Left lung (tissue), 10 donors: Measurements from ENCODE around the gene DNAAF1. TPM values are rescaled to one million over a fixed set of nuclear protein-coding genes. Genes with fewer than 3 reads are reported as not detected.

Source experiments
- ATAC-seq: fragments of 200-7000 bp; cut with Tn5 transposase; one replicate; pipeline ENCODE4 v1.9.1; 2020; ENCODE audit warnings: moderate library complexity
- DNase-seq, 4 donors: peaks; one replicate each; pipeline ENCODE4 v3.0.0-alpha.2; 2013 to 2020
- H3K27ac ChIP-seq, 2 donors: fragments of 200-600 bp; sonication (generic) in 1 of 2; one replicate each; pipeline versions ENCODE4 v1.5.0 to v1.8.0; 2020 to 2021
- H3K27me3 ChIP-seq, 2 donors: fragments of 200-600 bp; sonication (generic) in 1 of 2; one replicate each; pipeline versions ENCODE4 v1.5.0 to v1.8.0; 2020 to 2021
- H3K36me3 ChIP-seq, 2 donors: fragments of 200-600 bp; sonication (generic) in 1 of 2; one replicate each; pipeline versions ENCODE4 v1.5.0 to v1.8.0; 2020 to 2021
- H3K4me1 ChIP-seq, 2 donors: fragments of 200-600 bp; one replicate each; pipeline ENCODE4 v1.8.0; 2021
- H3K4me3 ChIP-seq, 2 donors: fragments of 200-600 bp; sonication (generic) in 1 of 2; one replicate each; pipeline versions ENCODE4 v1.5.0 to v1.8.0; 2020 to 2021; ENCODE audit warnings: mild to moderate bottlenecking in 1 of 2
- H3K9me3 ChIP-seq, 2 donors: fragments of 200-600 bp; sonication (generic) in 1 of 2; one replicate each; pipeline versions ENCODE4 v1.5.0 to v1.8.0; 2020 to 2021
- CTCF ChIP-seq, 2 donors: fragments of 200-600 bp; sonication (generic) in 1 of 2; IDR thresholded peaks; one replicate each; pipeline versions ENCODE4 v1.5.0 to v1.8.0; 2021; ENCODE audit warnings: antibody characterized with exemption in 2 of 2
- intact Hi-C, 2 donors: fragments of 100-400 bp; cut with DNase I; formaldehyde crosslinking; loops; one replicate each; pipeline versions ENCODE4 v1.11.2 to v1.14.2; 2022
- polyA plus RNA-seq, 6 donors: library from polyadenylated mRNA; unstranded; fragments of 120-200 nt; gene quantifications; one replicate each; pipeline ENCODE4 v1.2.1, GENCODE V29; 2013; ENCODE audit not compliant: insufficient read length in 6 of 6
- total RNA-seq, 2 donors: library from RNA; stranded (reverse); fragmentation: NEBNext Ultra II Directional; extraction: Animal tissue kit (Norgen Biotek cat#: 25700); gene quantifications; one replicate each; pipeline ENCODE4 v1.2.1, GENCODE V29; 2021
- donor health status: DM: no; HTN: yes; CAD: no.
- donor health status: DM: no; HTN: no; CAD: no.

The DNAAF1 gene
- total and polyA plus RNA-seq, 8 donors, result 0.85 to 22.3 (median 11.6) TPM

- Histone ChIP-seq H3K4me3 (no peak overlapping the region), H3K4me1 (no peaks in the 10 kb centered on the region), H3K36me3 (no peaks in the 10 kb centered on the region), H3K27ac (no peak overlapping the region), H3K9me3 (no peaks in the 10 kb centered on the region), H3K27me3 (peaks cover 0 to 25% of the 10 kb centered on the region in 2 donors)
- DNase-seq (no peak), ATAC-seq (no peak)
- no peak for TF ChIP-seq CTCF (IDR thresholded peaks at IDR 0.05)
- intact Hi-C loops, result no loop called here
Observed at GRCh38 chr16:84166796-84167695, 21.9 kb downstream of the DNAAF1 start.

GRCh38 chr16:84169765-84170310, 24.7 kb downstream of the DNAAF1 start:
- Histone ChIP-seq H3K9me3 (no peaks in the 10 kb centered on the region), H3K27me3 (peaks cover 0 to 22% of the 10 kb centered on the region in 2 donors), H3K4me1 (no peaks in the 10 kb centered on the region), H3K36me3 (no peaks in the 10 kb centered on the region), H3K4me3 (no peak overlapping the region), H3K27ac (no peak overlapping the region)
- ATAC-seq, result no peak
- TF ChIP-seq CTCF (IDR thresholded peaks at IDR 0.05), result no peak
- intact Hi-C loops, result no loop called here
- no peak for DNase-seq

GRCh38 chr16:84174396-84174795, 29.3 kb downstream of the DNAAF1 start:
- no peak for TF ChIP-seq CTCF (IDR thresholded peaks at IDR 0.05)
- intact Hi-C loops, result no loop called here
- ATAC-seq (no peak), DNase-seq (no peak)
- peaks cover 0 to 20% of the 10 kb centered on the region in 2 donors for H3K36me3 ChIP-seq
- no peak overlapping the region for H3K27ac ChIP-seq
- no peaks in the 10 kb centered on the region for H3K27me3 ChIP-seq
- H3K4me3 ChIP-seq, result no peak overlapping the region
- no peaks in the 10 kb centered on the region for H3K9me3 ChIP-seq
- peaks cover 17 to 36% of the 10 kb centered on the region in 2 donors for H3K4me1 ChIP-seq

- H3K27ac ChIP-seq, result peak overlapping the region in 1 of 2 donors; percentile 73
- ATAC-seq (peak; percentile 82), DNase-seq (peak in 2 of 4 donors; percentile 36 to 56)
- H3K27me3 ChIP-seq, result no peaks in the 10 kb centered on the region
- H3K9me3 ChIP-seq, result no peaks in the 10 kb centered on the region
- H3K4me3 ChIP-seq, result no peak overlapping the region
- H3K36me3 ChIP-seq, result peaks cover 0 to 31% of the 10 kb centered on the region in 2 donors
- peak; percentile 71 to 81 for TF ChIP-seq CTCF (IDR thresholded peaks at IDR 0.05)
- H3K4me1 ChIP-seq, result peaks cover 17 to 36% of the 10 kb centered on the region in 2 donors
- intact Hi-C loops, result no loop called here
Observed at GRCh38 chr16:84175350-84176081, 30.4 kb downstream of the DNAAF1 start.
